Mesenchymal stem cell (in vitro differentiated cells and primary cell): ENCODE data around the gene MYOCD.
A peak's percentile ranks its signal among the peaks of the same experiment; 100 is the strongest.
"Not testable (repeated sequence)": the region's sequence is repeated elsewhere in the genome, so short reads cannot be mapped to it uniquely, and the experiment has no call there.

Experiments
- DNase-seq: peaks from one replicate; pipeline ENCODE4 v3.0.0-alpha.2; 2013
- H2AFZ ChIP-seq: one replicate; pipeline ENCODE4 v1.6.1; 2013; ENCODE audit warnings: low read depth, mild to moderate bottlenecking, control low read depth, inconsistent platforms, low read length, moderate library complexity
- H2AK5ac ChIP-seq: 2 replicates; pipeline ENCODE4 v1.6.1; 2013; ENCODE audit warnings: low read length, moderate library complexity, mild to moderate bottlenecking, inconsistent platforms; ENCODE audit not compliant: severe bottlenecking
- H2BK120ac ChIP-seq: one replicate; pipeline ENCODE4 v1.6.1; 2013; ENCODE audit warnings: low read depth, mild to moderate bottlenecking, inconsistent platforms, low read length, moderate library complexity
- H2BK12ac ChIP-seq, 2 experiments: one replicate each; pipeline ENCODE4 v1.6.1; 2013; ENCODE audit warnings: inconsistent platforms in 2 of 2, low read length in 2 of 2, mild to moderate bottlenecking in 2 of 2, moderate library complexity in 2 of 2, control low read depth in 1 of 2
- H2BK15ac ChIP-seq: one replicate; pipeline ENCODE4 v1.6.1; 2013; ENCODE audit warnings: mild to moderate bottlenecking, low read depth, inconsistent platforms; ENCODE audit not compliant: poor library complexity, severe bottlenecking
- H2BK5ac ChIP-seq: 2 replicates; pipeline ENCODE4 v1.6.1; 2013; ENCODE audit warnings: low read depth, mild to moderate bottlenecking, low read length, control low read depth, inconsistent platforms; ENCODE audit not compliant: poor library complexity, severe bottlenecking
- H3K14ac ChIP-seq, 2 experiments: one replicate each; pipeline ENCODE4 v1.6.1; 2013; ENCODE audit warnings: inconsistent platforms in 2 of 2, low read length in 2 of 2, control low read depth in 1 of 2, mild to moderate bottlenecking in 1 of 2, moderate library complexity in 1 of 2
- H3K18ac ChIP-seq, 2 experiments: one replicate each; pipeline ENCODE4 v1.6.1; 2013; ENCODE audit warnings: inconsistent platforms in 2 of 2, low read length in 2 of 2, control low read depth in 1 of 2, low read depth in 1 of 2, mild to moderate bottlenecking in 1 of 2
- H3K23ac ChIP-seq, 2 experiments: one replicate each; pipeline ENCODE4 v1.6.1; 2013; ENCODE audit warnings: inconsistent platforms in 2 of 2, low read length in 2 of 2, mild to moderate bottlenecking in 2 of 2, moderate library complexity in 2 of 2, control low read depth in 1 of 2
- H3K27ac ChIP-seq: 2 replicates; pipeline ENCODE4 v1.5.1; 2013; ENCODE audit warnings: mild to moderate bottlenecking, moderate library complexity, low read length, control low read depth, inconsistent platforms; ENCODE audit not compliant: poor library complexity, severe bottlenecking
- H3K27me3 ChIP-seq, 2 experiments: 2 replicates each; pipeline versions ENCODE4 v1.6.1 to v1.7.0; 2013; ENCODE audit warnings: low read length in 2 of 2, mild to moderate bottlenecking in 2 of 2, moderate library complexity in 2 of 2, control low read depth in 1 of 2, inconsistent platforms in 1 of 2; ENCODE audit not compliant: control insufficient read depth in 1 of 2, insufficient read depth in 1 of 2
- H3K36me3 ChIP-seq, 2 experiments: 2 replicates each; pipeline versions ENCODE4 v1.6.1 to v1.7.0; 2013; ENCODE audit warnings: low read length in 2 of 2, control low read depth in 1 of 2, inconsistent platforms in 1 of 2, low read depth in 1 of 2, mild to moderate bottlenecking in 1 of 2; ENCODE audit not compliant: insufficient read depth in 2 of 2, control insufficient read depth in 1 of 2
- H3K4ac ChIP-seq, 2 experiments: one replicate each; pipeline ENCODE4 v1.6.1; 2013; ENCODE audit warnings: inconsistent platforms in 2 of 2, low read length in 2 of 2, mild to moderate bottlenecking in 2 of 2, moderate library complexity in 2 of 2, control low read depth in 1 of 2, low read depth in 1 of 2
- H3K4me1 ChIP-seq: 2 replicates; pipeline ENCODE4 v1.6.1; 2013; ENCODE audit warnings: low read depth, low read length, control low read depth; ENCODE audit not compliant: control insufficient read depth, insufficient read depth
- H3K4me2 ChIP-seq: 2 replicates; pipeline ENCODE4 v1.6.1; 2013; ENCODE audit warnings: low read length, mild to moderate bottlenecking, inconsistent platforms; ENCODE audit not compliant: poor library complexity, severe bottlenecking
- H3K4me3 ChIP-seq, 2 experiments: 2 replicates each; pipeline versions ENCODE4 v1.5.1 to v1.7.0; 2013; ENCODE audit warnings: low read length in 2 of 2, mild to moderate bottlenecking in 2 of 2, control low read depth in 1 of 2, low read depth in 1 of 2; ENCODE audit not compliant: insufficient read depth in 1 of 2
- H3K79me1 ChIP-seq: replicated peaks from 2 replicates; pipeline ENCODE4 v1.6.1; 2013; ENCODE audit warnings: mild to moderate bottlenecking, control low read depth, low read length, inconsistent platforms; ENCODE audit not compliant: poor library complexity, severe bottlenecking
- H3K9ac ChIP-seq: 2 replicates; pipeline ENCODE4 v1.7.0; 2013; ENCODE audit warnings: mild to moderate bottlenecking, low read length, moderate library complexity
- H3K9me3 ChIP-seq: 2 replicates; pipeline ENCODE4 v1.7.0; 2013; ENCODE audit warnings: mild to moderate bottlenecking, low read length; ENCODE audit not compliant: control insufficient read depth
- H4K8ac ChIP-seq: one replicate; pipeline ENCODE4 v1.6.1; 2013; ENCODE audit warnings: inconsistent platforms, mild to moderate bottlenecking, low read length, moderate library complexity
- H4K91ac ChIP-seq: one replicate; pipeline ENCODE4 v1.6.1; 2013; ENCODE audit warnings: mild to moderate bottlenecking, low read length, inconsistent platforms
- WGBS: methylation state at CpG from one replicate; pipeline ENCODE4 v1.1.7; 2013; ENCODE audit warnings: mixed read lengths; 5-methylcytosine and 5-hydroxymethylcytosine counted together

MYOCD gene

DNA sequence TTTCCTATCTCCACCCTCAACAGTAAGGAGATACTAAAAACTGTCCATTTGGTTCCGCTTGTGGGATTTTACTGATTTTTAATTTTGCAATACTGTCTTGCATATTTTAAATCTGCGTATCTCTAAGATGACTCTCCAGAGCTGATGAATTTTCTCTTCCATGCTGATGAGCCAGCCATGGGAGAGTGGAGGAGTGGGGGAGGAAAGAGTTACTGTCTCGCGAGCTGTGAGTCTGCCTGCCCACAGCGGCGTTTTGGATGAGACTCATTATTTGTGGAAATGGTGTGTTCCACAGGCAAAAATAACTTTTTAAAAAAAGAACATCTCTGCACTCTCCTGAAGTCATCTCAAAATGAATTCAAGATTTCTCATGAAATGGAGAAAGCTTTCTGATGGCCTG lies 34.6 kb upstream of the MYOCD start:
- H2BK5ac ChIP-seq: no peak overlapping the region
- 100% methylated on average over 2 of the region's 6 CpGs for WGBS
- H3K9me3 ChIP-seq: no peaks in the 10 kb centered on the region
- H3K4me1 ChIP-seq: peaks cover 3% of the 10 kb centered on the region
- no peak overlapping the region for H2AK5ac ChIP-seq
- H3K23ac ChIP-seq: no peak overlapping the region
- H3K36me3 ChIP-seq: no peaks in the 10 kb centered on the region
- no peak for DNase-seq
- H2BK120ac ChIP-seq: no peak overlapping the region
- peaks cover 0 to 14% of the 10 kb centered on the region in 2 experiments for H3K27me3 ChIP-seq
- no peak overlapping the region for H3K27ac ChIP-seq
- H3K4me3 ChIP-seq: no peak overlapping the region
- no peak overlapping the region for H4K8ac ChIP-seq
- H3K18ac ChIP-seq: no peak overlapping the region
- no peak overlapping the region for H4K91ac ChIP-seq
- no peak overlapping the region for H2AFZ ChIP-seq
- H2BK12ac ChIP-seq: no peak overlapping the region
- H3K14ac ChIP-seq: no peak overlapping the region
- H2BK15ac ChIP-seq: no peak overlapping the region
- H3K9ac ChIP-seq: no peak overlapping the region
- H3K4me2 ChIP-seq: no peak overlapping the region
- no peak overlapping the region for H3K4ac ChIP-seq
- no peaks in the 10 kb centered on the region for H3K79me1 ChIP-seq

- no peak overlapping the region for H3K9ac ChIP-seq
- H2BK120ac ChIP-seq: no peak overlapping the region
- H3K23ac ChIP-seq: no peak overlapping the region
- no peak overlapping the region for H3K4me2 ChIP-seq
- H3K4me3 ChIP-seq: no peak overlapping the region
- H3K4me1 ChIP-seq: no peaks in the 10 kb centered on the region
- H3K4ac ChIP-seq: no peak overlapping the region
- over 99% methylated on average over 4 of the region's 5 CpGs for WGBS
- H2BK15ac ChIP-seq: no peak overlapping the region
- peak overlapping the region; percentile 10 for H2AK5ac ChIP-seq
- H3K36me3 ChIP-seq: no peaks in the 10 kb centered on the region
- H2AFZ ChIP-seq: no peak overlapping the region
- H3K27me3 ChIP-seq: peaks cover 0 to 14% of the 10 kb centered on the region in 2 experiments
- H3K18ac ChIP-seq: no peak overlapping the region
- no peak overlapping the region for H2BK12ac ChIP-seq
- no peak overlapping the region for H4K91ac ChIP-seq
- DNase-seq: no peak
- no peak overlapping the region for H2BK5ac ChIP-seq
- no peak overlapping the region for H3K14ac ChIP-seq
- no peak overlapping the region for H4K8ac ChIP-seq
- no peak overlapping the region for H3K27ac ChIP-seq
- H3K79me1 ChIP-seq: no peaks in the 10 kb centered on the region
- no peaks in the 10 kb centered on the region for H3K9me3 ChIP-seq
These were observed 32.9 kb upstream of the MYOCD start for GRCh38 chr17:12632785-12633184.

DNA sequence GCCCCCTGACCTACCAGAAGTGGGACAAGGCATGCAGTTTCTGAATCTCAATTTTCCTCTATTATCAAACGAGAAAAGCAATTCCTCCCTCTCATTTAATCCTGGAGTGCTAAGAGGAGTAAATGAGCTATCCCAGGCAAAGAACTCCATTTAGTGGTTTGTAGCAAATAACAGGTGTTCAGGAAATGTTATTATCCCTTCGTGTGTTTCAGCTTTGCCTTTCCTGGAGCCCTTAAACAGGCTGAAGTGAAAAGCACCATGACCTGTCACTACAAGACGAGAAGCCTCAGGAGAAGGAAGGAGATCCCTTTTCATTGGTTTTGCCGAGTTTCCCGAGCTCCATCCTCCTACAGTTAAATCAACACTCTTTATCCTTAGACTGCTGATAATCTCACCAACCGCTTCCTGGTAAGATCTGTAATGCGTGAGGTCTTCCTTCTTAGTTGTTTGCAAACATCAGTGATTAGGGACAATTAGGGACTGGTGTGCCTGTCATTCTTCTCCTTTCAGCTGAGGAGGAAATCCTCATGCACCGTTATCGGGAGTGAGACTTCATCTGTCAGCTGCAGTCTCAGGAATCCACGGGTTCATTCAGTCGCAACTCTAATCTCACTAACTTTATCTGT lies 30.8 kb upstream of the MYOCD start:
- Histone ChIP-seq H3K23ac (no peak overlapping the region), H3K9ac (no peak overlapping the region), H3K18ac (no peak overlapping the region), H3K36me3 (no peaks in the 10 kb centered on the region), H4K91ac (no peak overlapping the region), H2AK5ac (no peak overlapping the region), H2BK12ac (no peak overlapping the region), H2BK120ac (no peak overlapping the region), H3K4me1 (no peaks in the 10 kb centered on the region), H3K4me3 (no peak overlapping the region), H2BK15ac (no peak overlapping the region), H3K9me3 (no peaks in the 10 kb centered on the region), H3K27me3 (peaks cover 0 to 14% of the 10 kb centered on the region in 2 experiments), H3K4me2 (no peak overlapping the region), H3K79me1 (no peaks in the 10 kb centered on the region), H2BK5ac (no peak overlapping the region), H3K27ac (no peak overlapping the region), H2AFZ (no peak overlapping the region), H4K8ac (no peak overlapping the region), H3K14ac (no peak overlapping the region), H3K4ac (no peak overlapping the region)
- no peak for DNase-seq
- 31% methylated on average over 8 of the region's 11 CpGs for WGBS

DNA sequence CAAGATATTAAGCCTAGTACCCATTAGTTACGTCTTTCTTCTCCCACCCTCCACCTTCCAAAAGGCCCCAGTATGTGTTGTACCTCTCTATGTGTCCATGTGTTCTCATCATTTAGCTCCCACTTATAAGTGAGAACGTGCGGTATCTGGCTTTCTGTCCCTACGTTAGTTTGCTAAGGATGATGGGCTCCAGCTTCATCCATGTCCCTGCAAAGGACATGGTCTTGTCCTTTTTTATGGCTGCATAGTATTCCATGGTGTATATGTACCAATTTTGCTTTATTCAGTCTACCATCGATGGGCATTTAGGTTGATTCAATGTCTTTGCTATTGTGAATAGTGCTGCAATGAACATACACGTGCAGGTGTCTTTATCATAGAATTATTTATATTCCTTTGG lies 29.7 kb upstream of the MYOCD start:
- H3K4me3 ChIP-seq, H3K27ac ChIP-seq, H4K8ac ChIP-seq, H2BK15ac ChIP-seq, H4K91ac ChIP-seq, H2BK12ac ChIP-seq, DNase-seq, H2BK120ac ChIP-seq, H3K18ac ChIP-seq, H3K36me3 ChIP-seq, H3K4me2 ChIP-seq, H3K14ac ChIP-seq, H2AK5ac ChIP-seq, H3K4ac ChIP-seq, H3K4me1 ChIP-seq, H3K79me1 ChIP-seq, H3K9me3 ChIP-seq, H2AFZ ChIP-seq, H2BK5ac ChIP-seq, H3K23ac ChIP-seq, H3K9ac ChIP-seq: not testable (repeated sequence)
- 97% methylated on average over 6 of the region's 6 CpGs for WGBS
- H3K27me3 ChIP-seq: peaks cover 0 to 15% of the 10 kb centered on the region in 2 experiments
